H9 (cell line): Measurements from ENCODE around the gene NCL. TPM values are rescaled to one million over a fixed set of nuclear protein-coding genes. Genes with fewer than 3 reads are reported as not detected.
A peak's percentile ranks its signal among the peaks of the same experiment; 100 is the strongest.

ENCODE experiments used
- DNase-seq: peaks from one replicate; pipeline ENCODE4 v3.0.0-alpha.2; 2017
- H2AFZ ChIP-seq: one replicate; pipeline ENCODE4 v1.6.1; 2013; ENCODE audit warnings: mild to moderate bottlenecking, low read length, control low read depth, moderate library complexity
- H2AK5ac ChIP-seq: 2 replicates; pipeline ENCODE4 v1.6.1; 2013; ENCODE audit warnings: low read length, control low read depth, mixed read lengths; ENCODE audit not compliant: insufficient read length
- H2BK120ac ChIP-seq: one replicate; pipeline ENCODE4 v1.6.1; 2013; ENCODE audit warnings: low read depth, mild to moderate bottlenecking, low read length, control low read depth, inconsistent platforms; ENCODE audit not compliant: poor library complexity, severe bottlenecking
- H2BK12ac ChIP-seq: 2 replicates; pipeline ENCODE4 v1.6.1; 2013; ENCODE audit warnings: low read length, control low read depth, mixed read lengths, low read depth; ENCODE audit not compliant: insufficient read length
- H2BK15ac ChIP-seq: 2 replicates; pipeline ENCODE4 v1.6.1; 2013; ENCODE audit warnings: low read depth, low read length, control low read depth
- H2BK20ac ChIP-seq: one replicate; pipeline ENCODE4 v1.6.1; 2013; ENCODE audit warnings: low read depth, mild to moderate bottlenecking, low read length, control low read depth, inconsistent platforms; ENCODE audit not compliant: poor library complexity, severe bottlenecking
- H2BK5ac ChIP-seq: 2 replicates; pipeline ENCODE4 v1.6.1; 2013; ENCODE audit warnings: low read length, control low read depth, mixed read lengths; ENCODE audit not compliant: insufficient read length
- H3K14ac ChIP-seq: 2 replicates; pipeline ENCODE4 v1.6.1; 2013; ENCODE audit warnings: low read length, control low read depth; ENCODE audit not compliant: insufficient read depth
- H3K18ac ChIP-seq: 2 replicates; pipeline ENCODE4 v1.6.1; 2013; ENCODE audit warnings: low read depth, mild to moderate bottlenecking, mixed read lengths, low read length, control low read depth; ENCODE audit not compliant: insufficient read length
- H3K23ac ChIP-seq: 2 replicates; pipeline ENCODE4 v1.6.1; 2013; ENCODE audit warnings: low read length, control low read depth, mixed read lengths, low read depth; ENCODE audit not compliant: insufficient read length
- H3K23me2 ChIP-seq: 2 replicates; pipeline ENCODE4 v1.6.1; 2013; ENCODE audit warnings: low read depth, mild to moderate bottlenecking, mixed read lengths, low read length, control low read depth; ENCODE audit not compliant: insufficient read length, poor library complexity, severe bottlenecking
- H3K27ac ChIP-seq: 2 replicates; pipeline ENCODE4 v1.5.1; 2013; ENCODE audit warnings: low read length, control low read depth, mixed read lengths, low read depth; ENCODE audit not compliant: insufficient read length
- H3K27me3 ChIP-seq: 2 replicates; pipeline ENCODE4 v1.6.1; 2013; ENCODE audit warnings: low read length, control low read depth, inconsistent platforms; ENCODE audit not compliant: insufficient read depth
- H3K4ac ChIP-seq: 2 replicates; pipeline ENCODE4 v1.6.1; 2013; ENCODE audit warnings: low read depth, mild to moderate bottlenecking, control low read depth, inconsistent platforms, low read length, moderate library complexity
- H3K4me1 ChIP-seq: 2 replicates; pipeline ENCODE4 v1.6.1; 2013; ENCODE audit warnings: low read length, control low read depth, inconsistent platforms; ENCODE audit not compliant: insufficient read depth
- H3K4me2 ChIP-seq: 2 replicates; pipeline ENCODE4 v1.6.1; 2013; ENCODE audit warnings: low read length, control low read depth, mixed read lengths; ENCODE audit not compliant: insufficient read length, insufficient read depth
- H3K56ac ChIP-seq: 2 replicates; pipeline ENCODE4 v1.6.1; 2013; ENCODE audit warnings: low read depth, mild to moderate bottlenecking, mixed read lengths, low read length, control low read depth; ENCODE audit not compliant: insufficient read length
- H3K79me1 ChIP-seq: 2 replicates; pipeline ENCODE4 v1.6.1; 2013; ENCODE audit warnings: low read depth, mild to moderate bottlenecking, moderate library complexity, low read length, control low read depth, inconsistent platforms; ENCODE audit not compliant: insufficient read depth, poor library complexity, severe bottlenecking
- H3K79me2 ChIP-seq: 2 replicates; pipeline ENCODE4 v1.6.1; 2013; ENCODE audit warnings: low read length, control low read depth, inconsistent platforms; ENCODE audit not compliant: insufficient read depth
- H3K9ac ChIP-seq: 2 replicates; pipeline ENCODE4 v1.6.1; 2013; ENCODE audit warnings: low read length, control low read depth, mixed read lengths; ENCODE audit not compliant: insufficient read length; ENCODE audit errors: extremely low read depth
- H3K9me3 ChIP-seq: one replicate; pipeline ENCODE4 v1.6.1; 2013; ENCODE audit warnings: low read depth, low read length, inconsistent platforms; ENCODE audit not compliant: control insufficient read depth
- H3T11ph ChIP-seq: one replicate; pipeline ENCODE4 v1.6.1; 2013; ENCODE audit warnings: mild to moderate bottlenecking, low read length, control low read depth, inconsistent platforms
- H4K20me1 ChIP-seq: one replicate; pipeline ENCODE4 v1.6.1; 2013; ENCODE audit not compliant: control insufficient read depth, insufficient read length, insufficient read depth
- H4K5ac ChIP-seq: 2 replicates; pipeline ENCODE4 v1.6.1; 2013; ENCODE audit warnings: low read depth, mild to moderate bottlenecking, mixed read lengths, low read length, control low read depth; ENCODE audit not compliant: insufficient read length
- H4K8ac ChIP-seq: replicated peaks from 2 replicates; pipeline ENCODE4 v1.6.1; 2013; ENCODE audit warnings: low read length, control low read depth, mixed read lengths, low read depth; ENCODE audit not compliant: insufficient read length
- H4K91ac ChIP-seq: 2 replicates; pipeline ENCODE4 v1.6.1; 2013; ENCODE audit warnings: low read depth, mild to moderate bottlenecking, moderate library complexity, mixed read lengths, low read length, control low read depth; ENCODE audit not compliant: insufficient read length
- H3K27ac Mint-ChIP-seq, 3 experiments: 2 replicates in 2 of 3; 3 replicates in 1 of 3; pipeline ENCODE4 v1.8.0; 2020 to 2021; ENCODE audit warnings: mixed read lengths in 3 of 3, mild to moderate bottlenecking in 1 of 3, moderate library complexity in 1 of 3
- H3K27me3 Mint-ChIP-seq: 2 replicates; pipeline ENCODE4 v1.8.0; 2021; ENCODE audit warnings: low read depth, mild to moderate bottlenecking, moderate library complexity, mixed read lengths
- H3K36me3 Mint-ChIP-seq, 3 experiments: 2 replicates in 2 of 3; 3 replicates in 1 of 3; pipeline ENCODE4 v1.8.0; 2020 to 2021; ENCODE audit warnings: low read depth in 3 of 3, mixed read lengths in 3 of 3; ENCODE audit not compliant: insufficient read depth in 1 of 3
- H3K4me1 Mint-ChIP-seq, 2 experiments: 2 replicates each; pipeline ENCODE4 v1.8.0; 2020; ENCODE audit warnings: mixed read lengths in 2 of 2
- H3K4me3 Mint-ChIP-seq, 2 experiments: 2 replicates in 1 of 2; 3 replicates in 1 of 2; pipeline ENCODE4 v1.8.0; 2020 to 2021; ENCODE audit warnings: mild to moderate bottlenecking in 2 of 2, mixed read lengths in 2 of 2, moderate library complexity in 1 of 2
- H3K9me3 Mint-ChIP-seq, 2 experiments: 2 replicates in 1 of 2; 3 replicates in 1 of 2; pipeline ENCODE4 v1.8.0; 2020; ENCODE audit warnings: mild to moderate bottlenecking in 2 of 2, mixed read lengths in 2 of 2, moderate library complexity in 1 of 2
- WGBS: extraction: QIAGEN DNeasy Blood & Tissue Kit; methylation state at CpG from one replicate; pipeline ENCODE4 v1.1.7; 2013; ENCODE audit warnings: missing lambda C conversion rate, low lambda C conversion rate, mixed read lengths; ENCODE audit not compliant: insufficient read length; ENCODE audit errors: extremely low coverage; 5-methylcytosine and 5-hydroxymethylcytosine counted together
- total RNA-seq: library from RNA; stranded (reverse); gene quantifications from 2 replicates; pipeline ENCODE4 v1.2.1, GENCODE V29; 2021
- TF ChIP-seq, protein P1 (sequence below): fragments of 200-600 bp; sonication (generic); conservative IDR thresholded peaks from 3 replicates; pipeline ENCODE4 v1.8.0; 2021; ENCODE audit warnings: antibody characterized with exemption, mild to moderate bottlenecking

Gene NCL
- total RNA-seq, 1 experiment from 2014 or later = 1,269 TPM

- H3K9ac ChIP-seq = no peak overlapping the region
- H4K91ac ChIP-seq = no peak overlapping the region
- H2BK5ac ChIP-seq = no peak overlapping the region
- H3K14ac ChIP-seq = no peak overlapping the region
- no peaks in the 10 kb centered on the region for H3K23me2 ChIP-seq
- Mint-ChIP-seq H3K4me1 (peaks cover 21 to 29% of the 10 kb centered on the region in 2 experiments), H3K27me3 (peaks cover 7% of the 10 kb centered on the region), H3K4me3 (no peak overlapping the region), H3K36me3 (peaks cover under 1 to 6% (median 5%) of the 10 kb centered on the region in 3 experiments), H3K9me3 (peaks cover 6 to 11% of the 10 kb centered on the region in 2 experiments), H3K27ac (peak overlapping the region in 1 of 3 experiments; percentile 21; a peak in 1 of 7 replicates)
- H2AK5ac ChIP-seq = no peak overlapping the region
- H3T11ph ChIP-seq = no peak overlapping the region
- no peak overlapping the region for H2BK15ac ChIP-seq
- no peaks in the 10 kb centered on the region for H4K20me1 ChIP-seq
- no peaks in the 10 kb centered on the region for H3K9me3 ChIP-seq
- H3K4ac ChIP-seq = no peak overlapping the region
- no peak overlapping the region for H4K8ac ChIP-seq
- no peak overlapping the region for H3K18ac ChIP-seq
- no peaks in the 10 kb centered on the region for H3K27me3 ChIP-seq
- no peaks in the 10 kb centered on the region; the same call in 1 of the 2 replicates for H3K4me1 ChIP-seq
- no CpG with 5 or more reads among the region's 8 CpGs for WGBS
- no peaks in the 10 kb centered on the region for H3K79me2 ChIP-seq
- no peak overlapping the region for H2BK20ac ChIP-seq
- no peak overlapping the region for H4K5ac ChIP-seq
- no peak overlapping the region for H3K27ac ChIP-seq
- H2AFZ ChIP-seq = no peak overlapping the region
- H2BK120ac ChIP-seq = no peak overlapping the region
- no peak overlapping the region for H3K4me2 ChIP-seq
- H3K56ac ChIP-seq = no peak overlapping the region
- no peak overlapping the region for H3K23ac ChIP-seq
- H3K79me1 ChIP-seq = no peaks in the 10 kb centered on the region
- H2BK12ac ChIP-seq = no peak overlapping the region
- DNase-seq = no peak
- TF ChIP-seq, protein P1, sequence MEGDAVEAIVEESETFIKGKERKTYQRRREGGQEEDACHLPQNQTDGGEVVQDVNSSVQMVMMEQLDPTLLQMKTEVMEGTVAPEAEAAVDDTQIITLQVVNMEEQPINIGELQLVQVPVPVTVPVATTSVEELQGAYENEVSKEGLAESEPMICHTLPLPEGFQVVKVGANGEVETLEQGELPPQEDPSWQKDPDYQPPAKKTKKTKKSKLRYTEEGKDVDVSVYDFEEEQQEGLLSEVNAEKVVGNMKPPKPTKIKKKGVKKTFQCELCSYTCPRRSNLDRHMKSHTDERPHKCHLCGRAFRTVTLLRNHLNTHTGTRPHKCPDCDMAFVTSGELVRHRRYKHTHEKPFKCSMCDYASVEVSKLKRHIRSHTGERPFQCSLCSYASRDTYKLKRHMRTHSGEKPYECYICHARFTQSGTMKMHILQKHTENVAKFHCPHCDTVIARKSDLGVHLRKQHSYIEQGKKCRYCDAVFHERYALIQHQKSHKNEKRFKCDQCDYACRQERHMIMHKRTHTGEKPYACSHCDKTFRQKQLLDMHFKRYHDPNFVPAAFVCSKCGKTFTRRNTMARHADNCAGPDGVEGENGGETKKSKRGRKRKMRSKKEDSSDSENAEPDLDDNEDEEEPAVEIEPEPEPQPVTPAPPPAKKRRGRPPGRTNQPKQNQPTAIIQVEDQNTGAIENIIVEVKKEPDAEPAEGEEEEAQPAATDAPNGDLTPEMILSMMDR = no peak; the same call in 2 of the 3 replicates
Observed at GRCh38 chr2:231425291-231425810, 38.9 kb downstream of the NCL start.
